GM12891 (cell line): Measurements from ENCODE around the gene IL17A.
"Not testable (repeated sequence)": the region's sequence is repeated elsewhere in the genome, so short reads cannot be mapped to it uniquely, and the experiment has no call there.

Experiments
- DNase-seq: peaks from one replicate; pipeline ENCODE4 v3.0.0; 2011; ENCODE audit warnings: low spot score; ENCODE audit not compliant: insufficient read length
- FAIRE-seq: peaks from 2 replicates; lab custom pipeline; 2011; peaks lifted over from hg19 to GRCh38; lab: Jason Lieb, UNC
- PAX5 ChIP-seq: IDR thresholded peaks from 2 replicates; pipeline ENCODE4 v1.6.1; 2011; ENCODE audit warnings: low read length, moderate library complexity, mild to moderate bottlenecking; ENCODE audit not compliant: insufficient read depth, severe bottlenecking
- POLR2A ChIP-seq: IDR thresholded peaks from 2 replicates; pipeline ENCODE4 v1.6.1; 2011; ENCODE audit warnings: low read depth, low read length, control low read depth
- POLR2AphosphoS5 ChIP-seq: IDR thresholded peaks from 2 replicates; pipeline ENCODE4 v1.6.1; 2011; ENCODE audit warnings: low read depth, low read length, control low read depth
- POU2F2 ChIP-seq: IDR thresholded peaks from 2 replicates; pipeline ENCODE4 v1.6.1; 2011; ENCODE audit warnings: low read depth, mild to moderate bottlenecking, control low read depth, low read length, moderate library complexity
- SPI1 ChIP-seq: IDR thresholded peaks from 2 replicates; pipeline ENCODE4 v1.6.1; 2011; ENCODE audit warnings: low read depth, low read length, control low read depth
- TAF1 ChIP-seq: IDR thresholded peaks from 2 replicates; pipeline ENCODE4 v1.6.1; 2011; ENCODE audit warnings: low read depth, low read length, control low read depth

IL17A gene

GRCh38 chr6:52190409-52190808, 4.2 kb downstream of the IL17A start:
- no peak for DNase-seq
- no peak for TF ChIP-seq TAF1
- no peak for TF ChIP-seq PAX5
- TF ChIP-seq POLR2AphosphoS5, result no peak
- TF ChIP-seq POLR2A, result no peak
- no peak for TF ChIP-seq POU2F2
- no peak for TF ChIP-seq SPI1
- no peak for FAIRE-seq

DNA sequence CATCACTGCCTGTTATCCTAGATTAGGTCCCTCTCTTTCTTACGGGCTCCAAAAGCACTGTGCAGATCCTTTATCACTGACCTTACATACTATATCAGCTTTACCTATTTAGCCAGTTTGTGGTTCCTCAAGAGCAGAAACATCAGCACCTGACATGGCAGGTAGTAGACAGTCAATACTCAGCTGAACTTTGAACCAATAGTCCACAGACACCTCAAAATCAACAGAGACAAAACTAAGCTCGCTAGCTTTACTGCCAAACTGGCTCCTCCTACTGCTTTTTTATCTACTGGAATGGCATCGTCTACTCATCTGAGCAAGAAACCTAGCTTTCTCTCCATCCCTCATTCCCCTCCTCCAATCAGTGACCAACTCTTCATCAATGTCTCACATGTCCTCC, 5.6 kb downstream of the IL17A start:
- no peak for FAIRE-seq
- TF ChIP-seq POLR2A (no peak), POLR2AphosphoS5 (no peak), SPI1 (no peak), TAF1 (no peak), POU2F2 (no peak), PAX5 (no peak)
- DNase-seq, result no peak

GRCh38 chr6:52195886-52196285, 9.7 kb downstream of the IL17A start:
- TF ChIP-seq POLR2AphosphoS5 (no peak), PAX5 (no peak), POU2F2 (no peak), SPI1 (no peak), POLR2A (no peak), TAF1 (no peak)
- FAIRE-seq (no peak), DNase-seq (no peak)

DNA sequence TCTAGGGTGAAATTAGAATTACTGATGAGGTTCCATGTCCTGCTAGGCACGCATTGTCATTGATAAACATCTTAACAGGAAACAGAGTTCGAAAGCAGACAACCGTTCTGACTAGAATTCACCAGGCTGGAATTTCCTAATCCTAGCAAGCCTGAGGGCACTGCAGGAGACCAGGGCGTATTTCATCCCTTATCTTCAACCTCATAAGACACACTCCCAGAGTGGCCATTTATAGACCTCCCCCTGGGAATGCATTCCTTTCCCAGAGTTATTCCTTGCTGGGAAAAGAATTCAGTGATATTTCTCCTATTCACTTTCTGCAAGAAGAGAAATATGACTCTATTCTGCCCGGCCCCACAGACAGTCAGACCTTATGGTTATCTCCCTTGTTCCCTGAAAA, 13.9 kb downstream of the IL17A start:
- DNase-seq, FAIRE-seq: not testable (repeated sequence)

- TF ChIP-seq POLR2A (no peak), SPI1 (no peak), POU2F2 (no peak), TAF1 (no peak), POLR2AphosphoS5 (no peak), PAX5 (no peak)
- FAIRE-seq (no peak), DNase-seq (no peak)
Measured at GRCh38 chr6:52201046-52201445, 14.9 kb downstream of the IL17A start.

GRCh38 chr6:52201493-52201892, 15.3 kb downstream of the IL17A start:
- FAIRE-seq (peak; percentile 43), DNase-seq (no peak)
- TF ChIP-seq POLR2A, result no peak
- no peak for TF ChIP-seq POLR2AphosphoS5
- no peak for TF ChIP-seq SPI1
- no peak for TF ChIP-seq POU2F2
- TF ChIP-seq PAX5, result no peak
- no peak for TF ChIP-seq TAF1

DNA sequence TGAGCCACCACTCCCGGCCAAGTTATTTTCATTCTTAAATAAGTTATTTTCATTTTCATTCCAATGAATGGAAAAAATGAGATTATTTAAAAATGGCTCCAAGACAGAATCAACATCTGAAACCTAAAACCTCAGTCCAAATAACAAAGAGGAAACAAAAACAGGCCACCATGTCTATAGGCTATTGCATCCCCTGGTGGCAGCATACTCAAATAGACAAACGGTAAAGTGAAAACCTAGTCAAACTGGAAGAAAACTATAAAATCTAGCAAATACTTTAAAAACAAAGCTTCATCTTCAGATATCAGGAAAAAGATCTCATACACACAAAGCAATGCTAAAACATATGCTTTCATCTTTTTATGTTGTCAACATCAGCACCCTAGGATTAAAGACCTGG, 20.9 kb downstream of the IL17A start:
- FAIRE-seq, result no peak
- DNase-seq, result no peak
- TF ChIP-seq PAX5 (no peak), POU2F2 (no peak), SPI1 (no peak), TAF1 (no peak), POLR2AphosphoS5 (no peak), POLR2A (no peak)

- no peak for DNase-seq
- TF ChIP-seq SPI1 (no peak), POU2F2 (no peak), POLR2A (no peak), PAX5 (no peak), POLR2AphosphoS5 (no peak), TAF1 (no peak)
- no peak for FAIRE-seq
Measured at GRCh38 chr6:52208612-52209011, 22.4 kb downstream of the IL17A start.

DNA sequence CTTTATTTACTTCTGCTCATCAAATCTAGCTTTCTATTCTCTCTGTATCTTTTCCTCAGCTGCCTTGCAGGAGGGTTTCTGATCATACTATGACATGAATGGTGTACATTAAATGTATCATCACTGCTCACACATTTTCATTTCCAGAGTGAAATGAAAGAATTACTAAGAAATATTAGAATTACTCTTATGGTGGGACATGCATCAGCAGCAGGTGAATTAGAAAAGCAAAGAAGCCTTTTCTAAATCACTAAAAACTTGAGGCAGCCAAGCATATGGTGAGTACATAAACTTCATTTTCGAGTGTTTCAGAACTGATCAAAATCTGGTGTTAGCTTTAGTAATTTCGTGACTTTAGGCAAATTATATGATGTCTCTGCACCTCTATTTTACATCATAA, 23.6 kb downstream of the IL17A start:
- DNase-seq (no peak), FAIRE-seq (no peak)
- TF ChIP-seq POLR2AphosphoS5 (no peak), POLR2A (no peak), PAX5 (no peak), SPI1 (no peak), TAF1 (no peak), POU2F2 (no peak)

GRCh38 chr6:52210227-52210626, 24.1 kb downstream of the IL17A start:
- DNase-seq (no peak), FAIRE-seq (peak; percentile 90)
- peak; percentile 75; the same call in 1 of the 2 replicates for TF ChIP-seq POLR2A
- TF ChIP-seq PAX5, result no peak
- no peak for TF ChIP-seq SPI1
- peak; percentile 41; the same call in 1 of the 2 replicates for TF ChIP-seq POLR2AphosphoS5
- peak; percentile 72; the same call in 1 of the 2 replicates for TF ChIP-seq POU2F2

- FAIRE-seq, result peak; percentile 66
- no peak for DNase-seq
- TF ChIP-seq POLR2AphosphoS5 (no peak), POU2F2 (no peak), POLR2A (no peak), SPI1 (no peak), TAF1 (no peak), PAX5 (no peak)
Measured at GRCh38 chr6:52213127-52213526, 27.0 kb downstream of the IL17A start.
